ENCODE measurements around the gene BCAR3.
"Not testable (repeated sequence)": the region's sequence is repeated elsewhere in the genome, so short reads cannot be mapped to it uniquely, and the experiment has no call there.

Gene BCAR3

DNA sequence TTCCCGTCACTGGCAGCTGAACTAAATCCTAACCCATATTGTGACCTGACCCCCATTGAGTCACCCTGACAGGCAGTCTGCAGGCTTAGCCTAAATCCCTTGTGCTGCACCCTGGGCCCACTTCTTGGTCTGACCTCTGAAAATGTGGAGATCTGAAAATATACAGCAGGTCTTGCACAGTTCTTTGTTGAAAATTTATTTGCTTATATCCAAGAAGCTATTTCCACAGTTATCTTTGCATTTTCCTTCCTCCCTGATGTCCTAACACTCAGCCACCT, 87.1 kb downstream of the BCAR3 start:
- in situ Hi-C loops (cut with HindIII; ENCODE audit: low sequenced_read_pairs), result no loop called here
- no peak for DNase-seq (ENCODE audit: low read depth)
- H3K4me3 ChIP-seq (ENCODE audit: low read depth, low read length), result no peak overlapping the region
- no peak for TF ChIP-seq CTCF (IDR thresholded peaks at IDR 0.05; ENCODE audit: low read depth, low read length, missing control alignments)

DNA sequence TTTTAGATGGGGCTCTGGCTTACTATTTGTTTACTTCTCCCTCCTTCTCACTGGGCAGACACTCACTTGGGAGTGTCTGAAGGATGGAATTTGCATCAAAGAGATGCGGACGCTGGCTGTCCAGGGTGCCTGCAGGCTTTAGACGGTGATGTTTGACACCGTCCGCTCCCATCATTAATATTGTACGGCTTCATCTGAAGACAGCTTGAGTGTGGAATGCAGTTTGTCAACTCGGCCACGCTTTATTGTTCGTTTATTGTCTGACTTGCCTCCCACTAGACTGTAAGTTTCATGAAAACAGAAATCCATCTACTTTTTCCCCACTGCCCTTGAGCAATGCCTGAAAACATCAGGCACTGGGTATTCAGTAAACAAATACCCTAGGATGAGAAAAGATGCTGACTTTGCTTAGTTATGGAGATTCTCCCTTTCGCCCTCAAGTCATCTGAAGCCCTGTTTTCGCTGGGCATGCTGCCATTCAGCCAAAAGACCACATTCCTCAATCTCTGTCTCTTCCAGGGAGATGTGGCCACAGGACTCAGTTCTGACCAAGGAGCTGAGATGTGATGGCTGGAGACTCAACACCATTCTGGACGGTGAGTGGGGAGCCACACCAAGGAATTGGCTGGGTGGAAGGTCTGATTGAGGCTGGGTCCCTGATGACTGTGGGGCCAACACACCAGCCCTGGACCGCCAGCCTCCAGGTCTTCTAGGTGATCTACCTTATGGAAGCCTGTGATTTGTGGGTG, 87.6 kb downstream of the BCAR3 start:
- DNase-seq (ENCODE audit: low read depth), result no peak
- TF ChIP-seq CTCF (IDR thresholded peaks at IDR 0.05; ENCODE audit: low read depth, low read length, missing control alignments), result no peak
- no peak overlapping the region for H3K4me3 ChIP-seq (ENCODE audit: low read depth, low read length)
- in situ Hi-C loops (cut with HindIII; ENCODE audit: low sequenced_read_pairs), result no loop called here

DNA sequence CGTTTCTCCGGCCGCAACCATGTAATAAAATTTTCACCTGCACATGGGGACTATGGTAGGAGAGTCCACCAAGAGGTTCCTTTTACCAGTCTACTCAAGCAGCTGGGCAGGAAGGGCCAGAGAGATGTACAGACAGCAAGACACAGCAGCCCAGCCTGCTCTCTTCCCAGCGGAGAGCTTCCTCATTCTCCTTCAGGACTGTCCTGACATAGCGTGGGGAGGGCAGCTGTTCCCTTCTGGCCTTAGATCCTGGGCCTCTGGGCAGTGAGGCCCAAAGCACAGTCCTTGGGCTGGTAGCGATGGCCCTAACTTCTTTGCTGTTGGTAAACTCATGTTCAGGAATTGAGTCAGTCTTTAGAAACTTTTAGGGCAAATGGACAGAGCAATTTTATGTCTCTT, 89.1 kb downstream of the BCAR3 start:
- no peak for TF ChIP-seq CTCF (IDR thresholded peaks at IDR 0.05; ENCODE audit: low read depth, low read length, missing control alignments)
- no peak overlapping the region for H3K4me3 ChIP-seq (ENCODE audit: low read depth, low read length)
- in situ Hi-C loops (cut with HindIII; ENCODE audit: low sequenced_read_pairs), result no loop called here
- no peak for DNase-seq (ENCODE audit: low read depth)

DNA sequence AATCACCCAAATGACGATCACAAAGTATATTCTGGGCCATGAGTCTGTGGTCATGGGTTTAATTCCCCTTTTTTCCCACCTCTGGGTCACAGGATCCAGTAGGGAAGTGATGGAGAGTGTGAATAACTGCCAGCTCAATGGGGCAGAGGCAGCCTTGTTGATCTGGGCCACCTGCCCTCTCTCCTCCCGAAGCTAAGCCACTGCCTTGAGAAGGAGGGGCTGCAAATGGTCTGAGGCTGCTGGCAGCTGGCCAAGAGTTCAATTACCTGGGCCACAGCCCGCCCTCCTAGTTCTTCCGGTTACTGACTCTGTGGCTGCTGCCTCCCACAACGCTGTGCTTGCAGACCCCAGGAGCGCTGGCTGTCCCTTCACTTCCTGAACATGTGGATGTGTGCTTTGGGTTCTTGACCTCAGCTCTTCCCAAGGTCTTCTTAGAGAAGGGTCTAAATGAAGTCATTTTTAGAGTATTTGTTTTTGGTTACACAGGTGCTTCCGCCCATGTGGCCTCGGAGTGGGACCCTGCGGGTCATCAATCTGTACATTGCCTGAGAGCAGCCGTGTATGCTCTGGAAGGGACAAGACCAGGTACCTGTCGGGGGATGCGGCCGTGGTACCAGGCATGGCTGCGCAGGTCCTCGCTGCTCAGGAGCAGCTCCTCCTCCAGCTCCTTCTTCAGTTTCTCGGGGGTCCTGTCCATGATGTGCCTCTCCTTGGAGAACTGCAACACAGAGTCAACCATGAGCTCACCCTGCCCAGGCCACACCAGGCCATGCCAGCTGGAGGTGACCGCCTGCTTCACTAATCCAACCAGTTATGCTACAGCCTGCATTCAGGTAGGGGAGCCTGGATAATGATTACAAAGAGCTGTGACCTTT, 89.7 kb downstream of the BCAR3 start:
- H3K4me3 ChIP-seq (ENCODE audit: low read depth, low read length), result no peak overlapping the region
- DNase-seq (ENCODE audit: low read depth), result no peak
- in situ Hi-C loops (cut with HindIII; ENCODE audit: low sequenced_read_pairs), result no loop called here
- TF ChIP-seq CTCF (IDR thresholded peaks at IDR 0.05; ENCODE audit: low read depth, low read length, missing control alignments), result no peak

GRCh38 chr1:93591291-93591675, 90.4 kb downstream of the BCAR3 start:
- H3K4me3 ChIP-seq (ENCODE audit: low read depth, low read length); in situ Hi-C loops (cut with HindIII; ENCODE audit: low sequenced_read_pairs); DNase-seq (ENCODE audit: low read depth): not testable (repeated sequence)

DNA sequence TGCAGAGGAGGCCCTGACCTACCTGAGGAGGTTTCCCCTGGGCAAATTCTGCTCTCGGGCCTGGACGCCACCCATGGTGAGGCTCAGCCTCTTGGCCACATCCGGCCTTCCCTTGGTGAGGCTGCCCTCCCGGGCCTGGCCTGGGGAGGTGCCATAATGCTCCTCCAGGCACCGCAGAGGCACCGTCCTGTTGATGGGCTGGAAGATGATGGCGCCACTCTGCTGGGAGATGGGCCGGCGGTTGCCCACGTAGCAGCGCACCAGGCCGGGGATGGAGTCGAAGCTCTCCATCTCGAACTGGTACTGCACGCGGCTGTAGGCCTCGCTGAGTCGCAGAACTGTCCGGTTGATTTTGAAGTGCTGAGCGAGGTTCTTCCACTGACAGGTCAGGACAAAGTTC, 92.7 kb downstream of the BCAR3 start:
- no peak for DNase-seq (ENCODE audit: low read depth)
- in situ Hi-C loops (cut with HindIII; ENCODE audit: low sequenced_read_pairs), result no loop called here
- no peak for TF ChIP-seq CTCF (IDR thresholded peaks at IDR 0.05; ENCODE audit: low read depth, low read length, missing control alignments)
- no peak overlapping the region for H3K4me3 ChIP-seq (ENCODE audit: low read depth, low read length)

GRCh38 chr1:93588206-93588605, 93.4 kb downstream of the BCAR3 start:
- in situ Hi-C loops (cut with HindIII; ENCODE audit: low sequenced_read_pairs), result no loop called here
- TF ChIP-seq CTCF (IDR thresholded peaks at IDR 0.05; ENCODE audit: low read depth, low read length, missing control alignments), result no peak
- DNase-seq (ENCODE audit: low read depth), result no peak
- no peak overlapping the region for H3K4me3 ChIP-seq (ENCODE audit: low read depth, low read length)
